ENCODE data around the gene PDCD4. TPM values are rescaled to one million over a fixed set of nuclear protein-coding genes. Genes with fewer than 3 reads are reported as not detected.

The PDCD4 gene
- total and polyA plus RNA-seq, 2 of the 13 experiments (the other 11 are each of a cell fraction or from before 2014, with no cell fraction given) = 22.8 to 56.2 TPM

DNA sequence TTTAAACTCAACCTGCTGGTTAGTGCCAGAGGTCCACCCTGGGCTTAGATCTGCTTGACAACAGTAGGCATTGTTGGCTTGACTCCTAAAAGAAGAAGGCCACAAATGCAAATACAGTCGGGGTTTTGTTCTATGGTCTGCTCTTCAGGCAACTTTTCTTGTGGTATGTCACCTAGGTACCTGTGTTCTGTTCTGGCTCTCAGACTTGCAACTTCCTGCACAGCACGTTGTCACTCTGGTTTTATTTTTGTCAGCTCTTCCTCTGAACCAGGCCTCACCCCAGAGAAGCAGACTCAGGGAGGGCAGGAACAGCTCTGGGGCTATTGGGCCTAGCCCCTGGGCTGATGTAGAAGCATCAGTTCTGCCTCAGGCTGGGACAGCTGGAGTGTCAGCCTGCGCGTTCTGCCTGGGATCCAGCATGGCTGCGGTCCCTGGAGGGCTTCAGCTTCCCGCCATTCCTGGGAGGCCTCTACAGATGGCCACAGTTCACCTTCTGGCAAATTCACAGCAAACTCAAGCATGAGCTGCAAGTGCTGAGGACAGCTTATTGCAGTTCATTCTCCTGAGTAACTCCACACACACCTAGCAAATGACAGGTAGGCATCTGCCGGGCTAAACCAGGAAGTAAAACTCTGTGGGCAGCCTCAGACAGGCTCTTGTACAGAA, 11.0 kb upstream of the PDCD4 start (continued):
- TF ChIP-seq, protein P1, sequence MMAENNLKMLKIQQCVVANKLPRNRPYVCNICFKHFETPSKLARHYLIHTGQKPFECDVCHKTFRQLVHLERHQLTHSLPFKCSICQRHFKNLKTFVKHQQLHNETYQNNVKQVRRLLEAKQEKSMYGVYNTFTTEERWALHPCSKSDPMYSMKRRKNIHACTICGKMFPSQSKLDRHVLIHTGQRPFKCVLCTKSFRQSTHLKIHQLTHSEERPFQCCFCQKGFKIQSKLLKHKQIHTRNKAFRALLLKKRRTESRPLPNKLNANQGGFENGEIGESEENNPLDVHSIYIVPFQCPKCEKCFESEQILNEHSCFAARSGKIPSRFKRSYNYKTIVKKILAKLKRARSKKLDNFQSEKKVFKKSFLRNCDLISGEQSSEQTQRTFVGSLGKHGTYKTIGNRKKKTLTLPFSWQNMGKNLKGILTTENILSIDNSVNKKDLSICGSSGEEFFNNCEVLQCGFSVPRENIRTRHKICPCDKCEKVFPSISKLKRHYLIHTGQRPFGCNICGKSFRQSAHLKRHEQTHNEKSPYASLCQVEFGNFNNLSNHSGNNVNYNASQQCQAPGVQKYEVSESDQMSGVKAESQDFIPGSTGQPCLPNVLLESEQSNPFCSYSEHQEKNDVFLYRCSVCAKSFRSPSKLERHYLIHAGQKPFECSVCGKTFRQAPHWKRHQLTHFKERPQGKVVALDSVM (CRISPR knock-in tag; IDR thresholded peaks at IDR 0.05) = no peak
- TF ChIP-seq TBX2 (CRISPR knock-in tag; IDR thresholded peaks at IDR 0.05; ENCODE audit: borderline replicate concordance) = no peak
- no peak for TF ChIP-seq ZNF337 (CRISPR knock-in tag; IDR thresholded peaks at IDR 0.05; ENCODE audit: borderline replicate concordance, low read depth)
- no peak for TF ChIP-seq PLRG1 (conservative IDR thresholded peaks at IDR 0.05)
- no peak for TF ChIP-seq TEF (CRISPR knock-in tag; IDR thresholded peaks at IDR 0.05)
- no peak for TF ChIP-seq ZNF672 (CRISPR knock-in tag; IDR thresholded peaks at IDR 0.05)
- TF ChIP-seq, protein P2, sequence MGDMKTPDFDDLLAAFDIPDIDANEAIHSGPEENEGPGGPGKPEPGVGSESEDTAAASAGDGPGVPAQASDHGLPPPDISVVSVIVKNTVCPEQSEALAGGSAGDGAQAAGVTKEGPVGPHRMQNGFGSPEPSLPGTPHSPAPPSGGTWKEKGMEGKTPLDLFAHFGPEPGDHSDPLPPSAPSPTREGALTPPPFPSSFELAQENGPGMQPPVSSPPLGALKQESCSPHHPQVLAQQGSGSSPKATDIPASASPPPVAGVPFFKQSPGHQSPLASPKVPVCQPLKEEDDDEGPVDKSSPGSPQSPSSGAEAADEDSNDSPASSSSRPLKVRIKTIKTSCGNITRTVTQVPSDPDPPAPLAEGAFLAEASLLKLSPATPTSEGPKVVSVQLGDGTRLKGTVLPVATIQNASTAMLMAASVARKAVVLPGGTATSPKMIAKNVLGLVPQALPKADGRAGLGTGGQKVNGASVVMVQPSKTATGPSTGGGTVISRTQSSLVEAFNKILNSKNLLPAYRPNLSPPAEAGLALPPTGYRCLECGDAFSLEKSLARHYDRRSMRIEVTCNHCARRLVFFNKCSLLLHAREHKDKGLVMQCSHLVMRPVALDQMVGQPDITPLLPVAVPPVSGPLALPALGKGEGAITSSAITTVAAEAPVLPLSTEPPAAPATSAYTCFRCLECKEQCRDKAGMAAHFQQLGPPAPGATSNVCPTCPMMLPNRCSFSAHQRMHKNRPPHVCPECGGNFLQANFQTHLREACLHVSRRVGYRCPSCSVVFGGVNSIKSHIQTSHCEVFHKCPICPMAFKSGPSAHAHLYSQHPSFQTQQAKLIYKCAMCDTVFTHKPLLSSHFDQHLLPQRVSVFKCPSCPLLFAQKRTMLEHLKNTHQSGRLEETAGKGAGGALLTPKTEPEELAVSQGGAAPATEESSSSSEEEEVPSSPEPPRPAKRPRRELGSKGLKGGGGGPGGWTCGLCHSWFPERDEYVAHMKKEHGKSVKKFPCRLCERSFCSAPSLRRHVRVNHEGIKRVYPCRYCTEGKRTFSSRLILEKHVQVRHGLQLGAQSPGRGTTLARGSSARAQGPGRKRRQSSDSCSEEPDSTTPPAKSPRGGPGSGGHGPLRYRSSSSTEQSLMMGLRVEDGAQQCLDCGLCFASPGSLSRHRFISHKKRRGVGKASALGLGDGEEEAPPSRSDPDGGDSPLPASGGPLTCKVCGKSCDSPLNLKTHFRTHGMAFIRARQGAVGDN (CRISPR knock-in tag; IDR thresholded peaks at IDR 0.05) = peak; percentile 92
- no peak for TF ChIP-seq HCFC1 (IDR thresholded peaks at IDR 0.05; ENCODE audit: low read depth, low read length)
- TF ChIP-seq, protein P3, sequence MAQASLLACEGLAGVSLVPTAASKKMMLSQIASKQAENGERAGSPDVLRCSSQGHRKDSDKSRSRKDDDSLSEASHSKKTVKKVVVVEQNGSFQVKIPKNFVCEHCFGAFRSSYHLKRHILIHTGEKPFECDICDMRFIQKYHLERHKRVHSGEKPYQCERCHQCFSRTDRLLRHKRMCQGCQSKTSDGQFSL (CRISPR knock-in tag; IDR thresholded peaks at IDR 0.05) = no peak
- 0 out of 2 replicates have a peak, but pooled peaks have one; percentile 28 for TF ChIP-seq CBX5 (CRISPR knock-in tag; IDR thresholded peaks at IDR 0.05; ENCODE audit: borderline replicate concordance)
- TF ChIP-seq SRSF9 (IDR thresholded peaks at IDR 0.05; ENCODE audit: borderline replicate concordance, insufficient read depth, low read depth, low read length, poor library complexity, severe bottlenecking) = no peak
- no peak for TF ChIP-seq ZKSCAN5 (CRISPR knock-in tag; IDR thresholded peaks at IDR 0.05)
- TF ChIP-seq ZKSCAN8 (CRISPR knock-in tag; IDR thresholded peaks at IDR 0.05; ENCODE audit: borderline replicate concordance) = no peak
- TF ChIP-seq ESRRA (CRISPR knock-in tag; IDR thresholded peaks at IDR 0.05; ENCODE audit: low read depth) = no peak
- TF ChIP-seq ZNF598 (CRISPR knock-in tag; IDR thresholded peaks at IDR 0.05; ENCODE audit: borderline replicate concordance) = peak; percentile 72; the same call in 1 of the 2 replicates
- TF ChIP-seq KAT8 (CRISPR knock-in tag; IDR thresholded peaks at IDR 0.05) = no peak
- no peak for TF ChIP-seq ISX (CRISPR knock-in tag; conservative IDR thresholded peaks at IDR 0.05)
- TF ChIP-seq MIER2 (CRISPR knock-in tag; IDR thresholded peaks at IDR 0.05) = no peak
- no peak for TF ChIP-seq CHD2 (IDR thresholded peaks at IDR 0.05; ENCODE audit: low read depth, low read length)
- no peak for TF ChIP-seq ZFP62 (CRISPR knock-in tag; IDR thresholded peaks at IDR 0.05)
- TF ChIP-seq ZFP82 (CRISPR knock-in tag; IDR thresholded peaks at IDR 0.05; ENCODE audit: borderline replicate concordance) = no peak
- no peak for TF ChIP-seq MEIS1 (CRISPR knock-in tag; IDR thresholded peaks at IDR 0.05; ENCODE audit: borderline replicate concordance)
- TF ChIP-seq ZNF383 (CRISPR knock-in tag; IDR thresholded peaks at IDR 0.05; ENCODE audit: borderline replicate concordance) = no peak
- no peak for TF ChIP-seq TBL1XR1 (IDR thresholded peaks at IDR 0.05; ENCODE audit: borderline replicate concordance, low read length, partially characterized antibody)
